Epidermal melanocyte (primary cell): ENCODE measurements around the gene SLC44A4.
"Not testable (repeated sequence)": the region's sequence is repeated elsewhere in the genome, so short reads cannot be mapped to it uniquely, and the experiment has no call there.

ENCODE experiments used
- DNase-seq: peaks from one replicate; pipeline ENCODE4 v3.0.0; 2011; ENCODE audit warnings: low spot score; ENCODE audit not compliant: insufficient read length

Gene SLC44A4

DNA sequence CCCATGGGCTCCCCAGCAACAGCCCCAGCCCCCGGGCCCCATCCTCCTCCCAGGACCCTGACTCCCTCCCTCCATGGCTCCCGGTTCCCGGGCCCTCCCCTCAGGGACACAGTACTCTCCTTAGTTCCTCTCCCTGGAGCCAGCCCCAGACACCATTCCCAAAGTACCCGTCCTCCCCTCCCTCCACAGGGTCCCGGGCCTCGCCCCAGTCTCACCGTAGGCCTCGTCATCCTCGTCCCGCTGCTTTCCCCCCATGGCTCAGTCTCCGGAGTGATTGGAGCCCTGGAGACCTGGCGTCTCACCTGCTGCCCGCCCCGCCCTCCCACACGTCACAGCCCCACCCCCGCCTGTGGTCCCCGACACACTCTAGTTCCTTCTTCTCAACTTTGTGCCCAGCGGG, at the start of gene SLC44A4:
Gene SLC44A4 (minus strand): TSS at position 272 of the 400 bp plus-strand sequence. CDS start 17 bp downstream, at position 255.
- no peak for DNase-seq

DNA sequence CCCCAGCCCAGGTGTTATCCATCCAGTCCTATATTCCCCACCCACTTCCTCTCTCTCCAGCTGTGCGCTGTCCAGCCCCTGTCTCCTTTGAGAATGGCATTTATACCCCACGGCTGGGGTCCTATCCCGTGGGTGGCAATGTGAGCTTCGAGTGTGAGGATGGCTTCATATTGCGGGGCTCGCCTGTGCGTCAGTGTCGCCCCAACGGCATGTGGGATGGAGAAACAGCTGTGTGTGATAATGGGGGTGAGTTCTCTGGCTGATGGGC, 49.8 kb upstream of the SLC44A4 start:
- no peak for DNase-seq

DNA sequence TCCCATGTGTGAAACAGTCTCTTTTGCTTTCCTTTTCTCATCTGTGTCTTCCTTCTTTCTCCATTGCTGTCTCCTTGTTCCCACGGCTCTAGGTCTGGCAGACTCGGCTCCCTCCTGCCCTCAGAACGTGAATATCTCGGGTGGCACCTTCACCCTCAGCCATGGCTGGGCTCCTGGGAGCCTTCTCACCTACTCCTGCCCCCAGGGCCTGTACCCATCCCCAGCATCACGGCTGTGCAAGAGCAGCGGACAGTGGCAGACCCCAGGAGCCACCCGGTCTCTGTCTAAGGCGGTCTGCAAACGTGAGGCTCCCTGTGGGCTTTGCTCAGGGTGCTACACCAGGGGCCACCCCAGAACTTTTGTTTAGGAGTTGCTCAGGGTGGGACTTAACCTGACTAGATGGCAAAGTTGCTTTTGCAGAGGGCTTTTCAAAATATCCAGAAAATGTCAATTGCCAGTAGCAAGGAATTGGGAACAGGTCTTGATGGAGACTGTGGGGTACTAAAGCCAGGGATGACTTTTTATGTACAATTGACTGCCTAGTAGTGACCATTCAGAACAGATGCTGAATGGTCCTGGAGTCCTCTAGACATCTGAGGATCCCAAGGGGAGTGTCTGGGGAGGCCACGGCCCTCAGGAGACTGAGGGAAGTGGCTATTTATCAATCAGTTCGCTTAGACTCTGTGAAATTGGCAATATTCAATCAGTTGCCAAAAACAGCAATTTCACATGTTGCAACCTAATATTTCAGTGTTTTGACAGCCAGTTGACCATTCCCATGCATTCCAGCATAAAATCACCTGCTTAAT, 49.3 kb upstream of the SLC44A4 start:
- DNase-seq: no peak

DNA sequence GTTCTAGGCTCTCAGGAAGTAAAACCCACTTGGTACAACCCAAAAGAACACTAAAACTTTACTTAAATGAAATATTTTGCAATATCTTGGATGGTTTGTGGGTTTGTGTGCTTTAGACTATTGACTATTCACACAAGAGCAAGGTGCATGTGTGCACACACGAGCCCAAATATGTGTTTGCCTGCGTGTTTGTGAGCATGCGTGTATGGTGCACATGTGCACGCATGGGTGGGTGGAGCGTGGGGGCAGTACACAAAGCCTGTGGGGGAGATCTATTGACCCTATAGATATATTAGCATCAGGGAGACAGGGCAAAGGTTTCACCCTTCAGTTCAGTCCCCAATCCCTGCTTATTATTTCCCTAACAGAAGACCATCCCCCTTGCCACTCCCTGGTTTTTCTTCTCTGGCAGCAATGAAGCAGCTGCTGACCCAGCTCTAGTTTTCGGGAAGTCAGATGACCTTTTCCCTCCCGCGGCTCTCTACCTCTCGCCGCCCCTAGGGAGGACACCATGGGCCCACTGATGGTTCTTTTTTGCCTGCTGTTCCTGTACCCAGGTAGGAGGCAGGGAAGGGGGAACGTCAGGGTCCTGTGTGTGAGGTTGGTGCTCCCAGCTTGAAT, 48.6 kb upstream of the SLC44A4 start, which contains the start of gene C2:
Gene C2 (plus strand): TSS at position 476 of the 621 bp plus-strand sequence. CDS start 36 bp downstream, at position 512.
- DNase-seq: no peak

DNA sequence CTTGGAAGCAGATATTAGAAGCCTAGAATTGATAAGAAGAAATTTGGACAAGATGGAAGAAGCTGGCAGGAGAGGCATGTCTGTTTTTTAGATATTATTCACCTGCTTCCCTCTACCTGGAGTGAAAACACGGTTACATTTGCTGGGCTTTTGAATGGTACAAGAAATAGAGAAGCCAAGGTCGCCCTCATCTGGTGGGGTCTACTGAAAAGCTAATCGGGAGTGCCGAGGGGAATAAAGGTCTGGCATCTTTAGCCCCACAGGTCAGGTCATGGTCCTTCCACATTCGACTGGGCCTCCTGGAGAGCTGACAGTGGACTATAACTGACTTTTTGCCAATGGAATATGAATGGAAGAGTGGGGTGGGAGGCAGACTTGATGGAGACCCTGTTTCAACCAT, 44.1 kb upstream of the SLC44A4 start:
- no peak for DNase-seq

DNA sequence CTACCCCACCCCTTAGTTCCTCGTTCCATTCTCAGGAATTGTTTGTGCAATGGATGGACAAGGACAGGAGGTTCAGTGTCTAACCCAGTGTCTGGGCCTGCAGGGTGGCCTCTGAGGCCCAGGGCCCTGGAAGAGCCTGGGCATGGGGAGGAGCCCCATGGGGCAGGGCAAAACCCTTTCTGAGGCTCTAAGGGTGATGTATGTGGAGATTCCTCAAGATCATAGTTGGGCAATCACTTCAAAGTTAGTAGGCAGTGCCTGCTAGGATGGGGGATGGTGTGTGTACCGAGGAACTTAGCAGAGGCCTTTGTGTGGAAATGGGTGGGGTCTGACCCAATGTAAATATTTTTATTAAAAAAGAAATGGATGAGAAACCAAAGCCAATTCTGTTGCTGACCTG, 42.0 kb upstream of the SLC44A4 start:
- DNase-seq: no peak

DNA sequence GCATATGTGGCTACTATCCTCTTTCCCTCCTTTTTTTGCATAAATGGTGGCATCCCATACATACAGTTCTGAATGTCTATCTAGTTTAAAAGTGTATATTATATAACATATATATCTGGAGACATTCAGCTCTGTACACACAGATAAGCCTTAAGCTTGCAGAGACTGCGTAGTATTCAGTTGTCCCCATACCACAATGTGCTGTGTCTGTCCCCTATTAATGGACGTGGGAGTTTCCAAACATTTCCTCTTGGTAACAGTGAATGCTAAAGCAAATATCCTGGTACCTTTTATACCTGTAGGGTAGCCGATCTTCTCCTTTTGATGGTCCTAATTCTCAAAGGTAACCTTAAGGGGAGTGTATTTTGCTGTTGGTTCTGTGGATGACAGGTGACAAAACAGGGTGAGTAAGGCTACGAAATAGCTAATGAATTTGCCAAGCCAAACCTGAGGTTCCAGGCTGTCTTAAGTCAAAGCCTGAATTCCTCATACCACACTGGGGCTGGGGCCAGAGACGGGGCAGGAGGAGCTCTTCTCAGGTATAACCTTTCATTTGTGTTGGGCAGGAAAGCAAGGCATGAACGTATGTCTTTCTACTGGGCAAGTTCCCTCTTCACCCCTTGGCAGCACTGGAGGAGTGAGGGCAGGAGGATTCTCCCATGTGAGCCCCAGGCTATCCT, 41.0 kb upstream of the SLC44A4 start:
- no peak for DNase-seq

DNA sequence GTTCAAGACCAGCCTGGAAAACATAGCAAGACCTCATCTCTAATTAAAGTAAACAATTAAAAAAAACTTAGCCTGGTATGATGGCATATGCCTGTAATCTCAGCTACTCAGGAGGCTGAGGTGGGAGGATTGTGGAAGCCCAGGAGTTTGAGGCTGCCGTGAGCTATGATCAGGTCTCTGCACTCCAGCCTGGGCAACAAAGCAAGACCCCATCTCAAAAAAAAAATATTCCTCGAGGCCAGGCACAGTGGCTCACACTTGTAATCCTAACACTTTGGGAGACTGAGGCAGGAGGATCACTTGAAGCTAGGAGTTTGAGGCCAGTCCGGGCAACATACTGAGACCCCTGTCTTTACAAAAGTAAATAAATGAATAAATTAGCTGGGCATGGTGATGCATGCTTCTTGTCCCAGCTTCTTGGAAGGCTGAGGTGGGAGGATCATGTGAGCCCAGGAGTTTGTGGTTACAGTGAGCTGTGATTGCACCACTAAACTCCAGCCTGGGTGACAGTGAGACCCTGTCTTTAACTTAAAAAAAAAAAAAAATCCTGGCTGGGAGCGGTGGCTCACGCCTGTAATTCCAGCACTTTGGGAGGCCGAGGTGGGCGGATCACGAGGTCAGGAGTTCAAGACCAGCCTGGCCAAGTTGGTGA, 39.4 kb upstream of the SLC44A4 start:
- no peak for DNase-seq

DNA sequence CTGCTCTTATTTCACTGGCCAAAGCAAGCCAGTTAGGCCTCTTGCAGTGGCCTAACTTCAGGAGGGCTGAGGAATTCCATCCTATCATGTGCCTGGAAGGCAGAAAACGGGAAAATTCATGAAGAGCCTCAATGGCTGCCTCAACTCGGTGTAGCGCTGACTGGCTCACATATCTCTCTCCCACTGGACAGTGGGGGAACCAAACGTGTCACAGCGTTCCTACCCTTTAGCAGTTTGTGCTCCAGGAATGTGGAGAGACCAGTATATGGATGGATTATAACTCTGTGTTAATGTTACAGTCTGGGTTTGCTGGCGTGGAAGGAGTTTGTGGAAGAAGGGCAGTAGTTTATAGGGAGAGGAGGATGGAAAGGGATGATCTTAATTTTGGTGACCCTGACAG, 37.0 kb upstream of the SLC44A4 start:
- DNase-seq: no peak

DNA sequence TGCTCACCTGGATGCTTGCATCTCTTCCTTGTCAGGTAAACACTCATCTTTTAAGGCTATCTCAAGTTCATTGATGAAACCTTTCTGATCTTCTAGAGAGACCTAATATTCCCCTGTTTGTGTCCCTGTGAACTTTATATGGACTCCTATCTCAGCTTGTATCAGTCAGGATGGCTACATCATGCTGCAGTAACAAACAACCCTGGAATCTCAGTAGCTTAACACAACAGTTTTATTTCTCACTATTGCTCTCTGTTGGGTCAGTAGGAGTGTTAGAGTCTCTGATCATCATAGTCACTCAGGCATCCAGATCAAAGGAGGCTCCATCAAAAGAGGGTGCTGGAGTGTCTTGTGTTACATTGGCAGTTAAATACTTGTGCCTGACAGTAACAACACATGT, 36.6 kb upstream of the SLC44A4 start:
- no peak for DNase-seq

DNA sequence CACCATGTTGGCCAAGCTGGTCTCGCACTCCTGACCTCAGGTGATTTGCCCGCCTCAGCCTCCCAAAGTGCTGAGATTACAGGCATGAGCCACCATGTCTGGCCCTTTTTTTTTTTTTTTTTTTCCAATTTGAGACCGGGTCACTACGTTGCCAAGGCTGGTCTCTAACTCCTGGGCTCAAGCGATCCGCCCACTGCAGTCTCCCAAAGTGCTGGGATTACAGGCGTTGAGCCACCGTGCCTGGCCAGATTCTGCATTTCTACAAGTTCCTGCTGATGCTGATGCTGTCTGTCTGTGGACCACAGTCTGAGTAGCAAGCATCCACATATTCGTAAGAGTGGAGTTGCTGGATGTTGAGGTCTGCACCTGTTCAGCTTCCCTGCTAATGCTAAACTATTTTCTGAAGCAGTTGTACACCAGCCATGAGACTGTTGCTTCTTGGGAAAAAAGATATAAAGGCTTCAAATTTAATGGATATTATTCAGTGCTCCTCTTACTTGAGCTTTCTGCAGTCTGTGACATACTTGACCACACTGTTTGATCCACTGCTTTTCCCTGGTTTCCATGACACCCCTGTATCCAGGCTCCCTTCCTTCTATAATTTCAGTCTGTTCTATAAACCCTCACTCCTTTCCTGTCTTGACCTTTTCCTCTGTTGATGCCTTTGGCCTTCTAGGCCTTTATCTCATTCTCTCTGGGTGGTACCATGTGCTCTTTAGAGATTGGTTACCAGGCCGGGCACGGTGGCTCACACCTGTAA, 33.2 kb upstream of the SLC44A4 start:
- DNase-seq: no peak

DNA sequence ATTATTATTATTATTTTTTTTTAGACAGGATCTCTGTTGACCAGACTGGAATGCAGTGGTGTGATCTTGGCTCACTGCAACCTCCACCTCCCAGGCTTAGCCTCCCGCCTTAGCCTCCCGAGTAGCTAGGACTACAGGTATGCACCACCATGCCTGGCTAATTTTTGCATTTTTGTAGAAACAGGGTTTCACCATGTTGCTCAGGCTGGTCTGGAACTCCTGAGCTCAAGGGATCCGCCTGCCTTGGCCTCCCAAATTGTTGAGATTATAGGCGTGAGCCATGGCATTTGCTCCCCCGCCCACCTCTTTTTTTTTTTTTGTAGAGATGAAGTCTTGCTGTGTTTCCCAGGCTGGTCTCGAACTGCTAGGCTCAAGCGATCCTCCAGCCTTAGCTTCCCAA, 30.5 kb upstream of the SLC44A4 start:
- DNase-seq: not testable (repeated sequence)

DNA sequence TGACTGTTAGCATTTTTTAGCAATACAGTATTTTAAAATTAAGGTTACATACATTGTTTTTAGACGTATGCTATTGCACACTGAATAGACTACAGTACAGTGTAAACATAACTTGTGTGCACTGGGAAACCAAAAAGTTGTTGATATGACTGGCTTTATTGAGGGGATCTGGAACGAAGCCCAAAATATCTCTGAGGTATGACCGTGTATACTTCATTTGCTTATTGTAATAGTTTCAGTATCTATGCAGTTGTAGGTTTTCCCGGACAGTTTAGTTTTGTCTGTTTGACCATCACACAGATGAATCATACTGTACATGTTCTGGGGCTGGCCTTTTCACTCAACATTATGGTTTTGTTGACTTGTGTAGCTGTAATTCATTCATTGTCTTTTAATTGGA, 30.0 kb upstream of the SLC44A4 start:
- DNase-seq: no peak

DNA sequence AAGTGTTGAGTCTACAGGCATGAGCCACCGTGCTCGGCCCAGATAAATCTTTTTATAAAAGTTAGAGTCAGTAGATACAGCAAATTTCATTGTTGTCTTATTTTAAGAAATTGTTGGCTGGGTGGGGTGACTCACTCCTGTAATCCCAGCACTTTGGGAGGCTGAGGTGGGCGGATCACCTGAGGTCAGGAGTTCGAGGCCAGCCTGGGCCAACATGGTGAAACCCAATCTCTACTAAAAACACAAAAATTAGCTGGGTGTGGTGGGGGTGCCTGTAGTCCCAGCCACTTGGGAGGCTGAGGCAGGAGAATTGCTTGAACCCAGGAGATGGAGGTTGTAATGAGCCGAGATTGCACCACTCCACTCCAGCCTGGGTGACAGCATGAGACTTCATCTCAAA, 29.5 kb upstream of the SLC44A4 start:
- DNase-seq: not testable (repeated sequence)

DNA sequence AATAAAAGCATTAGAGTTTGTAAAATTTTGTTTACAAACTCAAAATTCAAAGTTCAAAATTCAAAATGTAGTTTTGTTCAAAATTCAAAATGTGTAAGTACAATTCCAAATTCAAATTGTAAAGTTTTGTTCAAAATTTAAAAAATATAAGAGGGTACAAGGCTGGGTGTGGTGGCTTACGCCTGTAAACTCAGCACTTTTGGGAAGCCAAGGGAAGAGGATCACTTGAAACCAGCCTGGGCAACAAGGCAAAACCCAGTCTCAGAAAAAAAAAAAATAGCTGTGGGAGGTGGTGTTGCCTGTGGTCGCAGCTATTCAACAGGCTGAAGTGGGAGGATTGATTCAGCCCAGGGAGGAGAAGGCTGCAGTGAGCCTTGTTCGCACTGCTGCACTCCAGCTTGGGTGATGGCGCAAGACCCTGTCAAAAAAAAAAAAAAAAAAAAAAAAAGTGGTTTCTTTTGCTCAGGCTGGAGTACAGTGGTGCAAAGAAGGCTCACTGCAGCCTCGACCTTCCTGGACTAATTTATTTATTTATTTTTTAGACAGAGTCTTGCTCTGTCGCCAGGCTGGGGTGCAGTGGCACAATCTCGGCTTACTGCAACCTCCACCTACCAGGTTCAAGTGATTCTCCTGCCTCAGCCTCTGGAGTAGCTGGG, 28.5 kb upstream of the SLC44A4 start:
- DNase-seq: no peak

DNA sequence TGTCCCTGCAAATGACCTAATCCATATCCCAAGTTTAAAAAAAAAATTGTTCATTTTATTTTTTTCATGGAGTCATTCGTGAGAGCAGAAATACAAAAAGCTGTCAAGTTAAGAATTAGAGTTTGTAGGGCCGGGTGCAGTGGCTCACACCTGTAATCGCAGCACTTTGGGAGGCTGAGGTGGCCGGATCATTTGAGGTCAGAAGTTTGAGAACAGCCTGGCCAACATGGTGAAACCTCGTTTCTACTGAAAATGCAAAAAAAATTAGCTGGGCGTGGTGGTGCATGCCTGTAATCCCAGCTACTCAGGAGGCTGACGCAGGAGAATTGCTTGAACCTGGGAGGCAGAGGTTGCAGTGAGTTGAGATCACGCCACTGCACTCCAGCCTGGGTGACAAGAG, 27.9 kb upstream of the SLC44A4 start:
- not testable (repeated sequence) for DNase-seq

DNA sequence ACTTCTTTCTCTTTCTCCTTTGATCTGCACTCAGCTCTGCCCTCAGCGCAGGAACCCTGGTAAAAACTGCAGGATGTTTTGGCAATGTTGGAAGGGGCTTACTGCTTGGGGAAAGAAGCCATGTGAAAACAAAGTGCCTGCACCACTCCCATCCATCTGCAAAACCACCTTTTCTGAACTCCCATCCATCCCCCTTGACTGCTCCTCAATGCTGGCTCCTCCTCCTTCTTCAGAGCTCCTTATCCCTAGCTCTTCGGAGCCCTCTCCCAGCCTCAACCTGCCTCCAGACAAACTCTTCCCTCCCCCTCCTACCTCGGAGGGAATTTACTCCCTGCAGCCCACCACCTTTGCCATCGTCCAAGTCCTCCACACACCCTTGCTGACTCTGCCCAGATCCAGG, 27.3 kb upstream of the SLC44A4 start:
- no peak for DNase-seq

DNA sequence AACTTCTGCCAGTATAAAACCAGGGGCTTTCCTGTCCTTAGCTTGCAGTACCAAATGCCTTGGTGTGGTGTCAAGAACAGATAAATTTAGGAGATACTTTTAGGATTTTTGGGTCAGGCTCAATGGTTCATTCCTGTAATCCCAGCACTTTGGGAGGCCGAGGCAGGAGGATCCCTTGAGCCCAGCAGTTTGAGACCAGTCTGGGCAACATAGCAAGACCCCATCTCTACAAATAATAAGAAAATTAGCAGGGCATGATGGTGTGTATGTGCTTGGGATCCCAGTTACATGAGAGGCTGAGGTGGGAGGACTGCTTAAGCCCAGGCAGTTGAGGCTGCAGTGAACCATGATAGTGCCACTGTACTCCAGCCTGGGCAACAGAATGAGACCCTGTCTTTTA, 26.2 kb upstream of the SLC44A4 start:
- DNase-seq: no peak

DNA sequence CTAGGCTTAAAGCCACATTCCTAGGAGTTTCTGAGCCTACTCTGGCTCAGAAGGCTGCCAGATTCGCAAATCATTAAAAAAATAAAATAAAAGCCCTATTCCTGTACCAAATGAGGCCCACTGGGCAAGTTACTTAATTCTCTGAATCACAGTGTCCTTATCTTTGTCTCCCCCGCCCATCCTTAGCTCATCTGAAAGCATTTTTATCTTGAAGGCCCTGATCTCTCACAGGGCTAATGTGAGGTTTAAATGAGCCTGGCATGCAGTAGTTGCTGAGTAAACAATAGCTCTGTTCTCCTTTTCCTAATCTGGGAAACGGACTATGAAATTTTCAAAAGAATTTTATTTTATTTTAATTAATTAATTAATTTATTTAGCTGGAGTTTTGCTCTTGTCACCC, 25.2 kb upstream of the SLC44A4 start:
- DNase-seq: no peak

DNA sequence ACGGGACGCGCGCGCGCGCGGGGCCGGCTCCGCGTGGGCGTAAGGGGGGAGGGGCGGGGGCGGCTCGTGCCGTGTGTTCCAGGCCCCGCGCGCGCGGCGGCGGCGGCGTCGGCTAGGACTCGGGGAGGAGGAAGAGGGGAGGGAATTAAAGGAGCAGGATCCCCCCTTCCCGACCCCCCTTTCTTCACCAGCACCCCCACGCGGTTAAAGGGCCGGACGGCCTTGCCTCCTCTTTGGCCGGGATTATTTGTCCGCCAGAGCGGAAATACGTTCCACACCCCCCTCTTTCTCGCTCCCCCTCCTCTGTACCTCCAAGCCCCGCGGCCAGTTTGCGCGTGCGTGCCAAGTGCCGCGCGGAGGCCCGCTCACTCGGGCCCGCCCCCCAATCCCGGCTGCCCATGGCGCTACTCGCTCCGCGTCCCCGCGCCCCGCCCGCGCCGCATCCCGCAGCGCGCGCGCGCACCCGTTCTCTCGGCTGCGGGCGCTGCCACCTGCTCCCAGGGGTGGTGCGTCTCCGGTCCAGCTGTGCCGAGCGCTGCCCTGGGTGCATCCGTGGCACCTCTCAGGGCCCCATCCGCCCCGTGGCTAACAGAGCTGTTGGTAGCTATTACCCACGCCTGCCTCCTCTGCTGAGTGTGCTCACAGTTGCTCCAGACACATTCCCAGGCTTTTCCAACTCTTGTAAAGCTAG, 23.3 kb upstream of the SLC44A4 start, which contains the start of gene ZBTB12:
Gene ZBTB12 (minus strand): TSS at position 134 of the 691 bp plus-strand sequence. CDS start 781 bp downstream, outside the sequence.
- peak; percentile 85 for DNase-seq
